Right lobe of liver (tissue), 4 donors: ENCODE results near the gene STRAP.

ENCODE experiments used
- POLR2A ChIP-seq: fragments of 450-650 bp; IDR thresholded peaks from one replicate; pipeline ENCODE4 v1.6.1; 2017; ENCODE audit warnings: antibody characterized with exemption, mild to moderate bottlenecking
- TF ChIP-seq, protein P1 (sequence below), 4 donors: fragments of 200-600 bp in 3 of 4; fragments of 450-650 bp in 1 of 4; IDR thresholded peaks; one replicate each; pipeline versions ENCODE4 v1.5.1 to v1.8.0; 2016 to 2022; ENCODE audit warnings: antibody characterized with exemption in 4 of 4, mild to moderate bottlenecking in 2 of 4
- donor health status: DM: no; HTN: no; CAD: no.
- donor health status: DM: no; HTN: no; CAD: no.
- donor health status: DM: no; HTN: yes; CAD: no.

DNA sequence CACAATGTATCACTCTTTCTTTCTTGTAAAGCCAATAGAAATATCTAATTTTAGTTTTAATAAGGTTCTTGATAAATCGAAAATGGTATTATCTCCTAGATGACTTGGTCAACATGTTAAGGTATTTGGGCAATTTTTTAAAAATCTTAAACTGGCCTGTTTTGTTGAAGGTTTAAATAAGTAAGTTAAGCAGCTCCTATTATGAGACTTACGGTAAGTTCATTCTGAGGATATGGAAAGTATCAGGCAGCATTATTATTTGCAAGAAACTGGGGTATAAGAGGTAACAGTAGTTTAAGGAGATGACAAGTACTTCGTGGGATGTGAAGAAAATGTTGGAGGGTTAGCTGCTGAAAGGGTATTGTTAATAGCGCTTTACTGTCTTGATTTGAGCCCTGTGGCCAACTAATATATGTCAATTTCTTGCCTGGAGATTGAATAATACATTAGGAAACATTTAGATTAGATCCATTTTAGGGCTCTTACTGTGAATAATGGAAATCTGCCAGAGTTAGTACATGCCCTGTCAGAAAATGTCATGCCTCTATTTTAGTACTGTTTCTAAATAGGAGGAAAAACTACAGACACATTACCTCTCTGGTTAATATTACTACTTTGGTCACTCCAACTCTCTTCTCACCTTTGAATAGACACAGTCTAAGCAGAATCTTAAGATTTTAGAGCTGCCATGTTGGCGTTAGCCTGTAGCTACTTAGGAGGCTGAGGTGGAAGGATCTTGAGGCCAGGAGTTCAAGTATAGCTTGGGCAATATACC lies 5.0 kb downstream of the STRAP start:
- TF ChIP-seq POLR2A = no peak
- TF ChIP-seq, protein P1, sequence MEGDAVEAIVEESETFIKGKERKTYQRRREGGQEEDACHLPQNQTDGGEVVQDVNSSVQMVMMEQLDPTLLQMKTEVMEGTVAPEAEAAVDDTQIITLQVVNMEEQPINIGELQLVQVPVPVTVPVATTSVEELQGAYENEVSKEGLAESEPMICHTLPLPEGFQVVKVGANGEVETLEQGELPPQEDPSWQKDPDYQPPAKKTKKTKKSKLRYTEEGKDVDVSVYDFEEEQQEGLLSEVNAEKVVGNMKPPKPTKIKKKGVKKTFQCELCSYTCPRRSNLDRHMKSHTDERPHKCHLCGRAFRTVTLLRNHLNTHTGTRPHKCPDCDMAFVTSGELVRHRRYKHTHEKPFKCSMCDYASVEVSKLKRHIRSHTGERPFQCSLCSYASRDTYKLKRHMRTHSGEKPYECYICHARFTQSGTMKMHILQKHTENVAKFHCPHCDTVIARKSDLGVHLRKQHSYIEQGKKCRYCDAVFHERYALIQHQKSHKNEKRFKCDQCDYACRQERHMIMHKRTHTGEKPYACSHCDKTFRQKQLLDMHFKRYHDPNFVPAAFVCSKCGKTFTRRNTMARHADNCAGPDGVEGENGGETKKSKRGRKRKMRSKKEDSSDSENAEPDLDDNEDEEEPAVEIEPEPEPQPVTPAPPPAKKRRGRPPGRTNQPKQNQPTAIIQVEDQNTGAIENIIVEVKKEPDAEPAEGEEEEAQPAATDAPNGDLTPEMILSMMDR (IDR thresholded peaks at IDR 0.05) = no peak
